ENCODE data around the gene ZNF611.
"Not testable (repeated sequence)": the region's sequence is repeated elsewhere in the genome, so short reads cannot be mapped to it uniquely, and the experiment has no call there.

GRCh38 chr19:52681216-52681615, 53.6 kb downstream of the ZNF611 start:
- TF ChIP-seq, protein P1, sequence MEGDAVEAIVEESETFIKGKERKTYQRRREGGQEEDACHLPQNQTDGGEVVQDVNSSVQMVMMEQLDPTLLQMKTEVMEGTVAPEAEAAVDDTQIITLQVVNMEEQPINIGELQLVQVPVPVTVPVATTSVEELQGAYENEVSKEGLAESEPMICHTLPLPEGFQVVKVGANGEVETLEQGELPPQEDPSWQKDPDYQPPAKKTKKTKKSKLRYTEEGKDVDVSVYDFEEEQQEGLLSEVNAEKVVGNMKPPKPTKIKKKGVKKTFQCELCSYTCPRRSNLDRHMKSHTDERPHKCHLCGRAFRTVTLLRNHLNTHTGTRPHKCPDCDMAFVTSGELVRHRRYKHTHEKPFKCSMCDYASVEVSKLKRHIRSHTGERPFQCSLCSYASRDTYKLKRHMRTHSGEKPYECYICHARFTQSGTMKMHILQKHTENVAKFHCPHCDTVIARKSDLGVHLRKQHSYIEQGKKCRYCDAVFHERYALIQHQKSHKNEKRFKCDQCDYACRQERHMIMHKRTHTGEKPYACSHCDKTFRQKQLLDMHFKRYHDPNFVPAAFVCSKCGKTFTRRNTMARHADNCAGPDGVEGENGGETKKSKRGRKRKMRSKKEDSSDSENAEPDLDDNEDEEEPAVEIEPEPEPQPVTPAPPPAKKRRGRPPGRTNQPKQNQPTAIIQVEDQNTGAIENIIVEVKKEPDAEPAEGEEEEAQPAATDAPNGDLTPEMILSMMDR (IDR thresholded peaks at IDR 0.05): not testable (repeated sequence)
- not testable (repeated sequence) for TF ChIP-seq TCF7L2, POLR2AphosphoS5 (IDR thresholded peaks at IDR 0.05; ENCODE audit: low read depth, low read length)
